22Rv1 (cell line): ENCODE measurements around the gene BOLA1.

Experiments used
- H3K27ac ChIP-seq: fragments of 450-650 bp; 2 replicates; pipeline ENCODE4 v1.5.1; 2017
- ZFX ChIP-seq: fragments of 450-650 bp; IDR thresholded peaks from 2 replicates; pipeline ENCODE4 v1.6.1; 2017; ENCODE audit warnings: antibody characterized with exemption, borderline replicate concordance
- TF ChIP-seq, protein P1 (sequence below): fragments of 450-650 bp; IDR thresholded peaks from 2 replicates; pipeline ENCODE4 v1.5.1; 2017; ENCODE audit warnings: mild to moderate bottlenecking

The BOLA1 gene

DNA sequence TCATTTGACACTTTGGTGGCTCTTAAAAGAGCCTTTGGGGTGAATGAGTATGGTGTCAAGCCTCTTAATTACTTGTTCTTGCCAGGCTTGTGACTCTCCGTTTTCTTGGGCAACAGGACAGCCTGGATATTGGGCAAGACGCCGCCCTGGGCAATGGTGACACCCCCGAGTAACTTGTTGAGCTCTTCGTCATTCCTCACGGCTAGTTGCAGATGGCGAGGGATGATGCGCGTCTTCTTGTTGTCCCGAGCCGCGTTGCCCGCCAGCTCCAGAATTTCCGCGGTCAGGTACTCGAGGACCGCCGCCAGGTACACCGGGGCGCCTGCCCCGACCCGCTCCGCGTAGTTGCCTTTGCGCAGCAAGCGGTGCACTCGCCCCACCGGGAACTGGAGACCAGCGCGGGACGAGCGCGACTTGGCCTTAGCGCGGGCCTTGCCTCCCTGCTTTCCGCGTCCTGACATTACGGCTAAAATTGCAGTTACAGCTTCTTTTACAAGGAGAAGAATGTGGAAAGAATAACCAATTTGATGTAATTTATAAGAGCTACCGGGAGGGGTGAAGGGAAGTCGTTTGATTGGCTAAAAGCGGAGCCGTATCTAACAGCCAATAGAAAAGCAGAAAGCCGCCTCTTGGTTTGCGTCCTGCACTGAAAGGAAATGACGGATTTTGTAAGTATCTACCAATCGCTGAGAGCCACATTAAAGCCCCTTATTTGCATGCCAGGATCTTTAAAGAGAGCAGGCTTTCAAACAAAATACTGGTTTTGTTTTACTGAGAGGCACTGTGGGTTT is 11.7 kb upstream of the BOLA1 start:
- peak overlapping the region; percentile 100 for H3K27ac ChIP-seq

GRCh38 chr1:149888247-149888998 is 10.9 kb upstream of the BOLA1 start:
- H3K27ac ChIP-seq = peak overlapping the region; percentile 100

More for the DNA sequence above, 11.7 kb upstream of the BOLA1 start:
- no peak for TF ChIP-seq ZFX
- TF ChIP-seq, protein P1, sequence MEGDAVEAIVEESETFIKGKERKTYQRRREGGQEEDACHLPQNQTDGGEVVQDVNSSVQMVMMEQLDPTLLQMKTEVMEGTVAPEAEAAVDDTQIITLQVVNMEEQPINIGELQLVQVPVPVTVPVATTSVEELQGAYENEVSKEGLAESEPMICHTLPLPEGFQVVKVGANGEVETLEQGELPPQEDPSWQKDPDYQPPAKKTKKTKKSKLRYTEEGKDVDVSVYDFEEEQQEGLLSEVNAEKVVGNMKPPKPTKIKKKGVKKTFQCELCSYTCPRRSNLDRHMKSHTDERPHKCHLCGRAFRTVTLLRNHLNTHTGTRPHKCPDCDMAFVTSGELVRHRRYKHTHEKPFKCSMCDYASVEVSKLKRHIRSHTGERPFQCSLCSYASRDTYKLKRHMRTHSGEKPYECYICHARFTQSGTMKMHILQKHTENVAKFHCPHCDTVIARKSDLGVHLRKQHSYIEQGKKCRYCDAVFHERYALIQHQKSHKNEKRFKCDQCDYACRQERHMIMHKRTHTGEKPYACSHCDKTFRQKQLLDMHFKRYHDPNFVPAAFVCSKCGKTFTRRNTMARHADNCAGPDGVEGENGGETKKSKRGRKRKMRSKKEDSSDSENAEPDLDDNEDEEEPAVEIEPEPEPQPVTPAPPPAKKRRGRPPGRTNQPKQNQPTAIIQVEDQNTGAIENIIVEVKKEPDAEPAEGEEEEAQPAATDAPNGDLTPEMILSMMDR = no peak

DNA sequence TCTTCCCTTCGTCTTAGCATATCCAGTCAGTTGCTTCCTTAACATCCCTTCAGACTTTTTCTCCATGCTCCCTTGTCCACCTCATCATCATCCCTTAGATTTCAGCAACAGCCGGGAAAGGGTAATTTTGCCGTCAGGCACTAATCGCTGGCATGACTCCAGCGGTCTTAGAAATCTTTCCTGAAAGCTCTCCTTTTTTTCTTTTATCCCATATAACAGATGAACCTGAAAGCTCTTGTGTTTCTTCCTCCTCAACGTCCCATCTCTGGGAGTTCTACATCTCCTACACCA is 10.4 kb upstream of the BOLA1 start:
- peak overlapping the region; percentile 100 for H3K27ac ChIP-seq
- TF ChIP-seq ZFX = no peak
- TF ChIP-seq, protein P1 = no peak

More at GRCh38 chr1:149888247-149888998, 10.9 kb upstream of the BOLA1 start:
- no peak for TF ChIP-seq ZFX
- TF ChIP-seq, protein P1 = peak; percentile 92

DNA sequence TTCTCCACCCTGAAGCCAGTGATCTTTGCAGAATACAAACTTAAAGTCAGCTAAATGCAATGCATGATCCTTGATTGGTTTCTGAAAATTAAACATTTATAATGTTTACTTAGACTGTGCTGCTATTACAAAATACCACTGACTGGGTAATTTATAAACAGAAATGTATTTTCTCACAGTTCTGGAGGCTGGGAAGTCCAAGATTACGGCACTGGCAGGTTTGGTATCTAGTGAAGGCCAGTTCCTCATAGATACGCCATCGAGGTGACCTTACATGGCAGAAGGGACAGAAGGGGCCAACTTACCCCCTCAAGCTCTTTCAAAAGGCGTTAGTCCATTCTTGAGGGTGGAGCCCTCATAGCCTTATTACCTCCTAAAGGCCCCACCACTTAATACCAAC is 2.8 kb upstream of the BOLA1 start:
- H3K27ac ChIP-seq = no peak overlapping the region
- TF ChIP-seq ZFX = no peak
- TF ChIP-seq, protein P1 = no peak

- TF ChIP-seq, protein P1 = no peak
- TF ChIP-seq ZFX = no peak
- H3K27ac ChIP-seq = no peak overlapping the region
Observed at GRCh38 chr1:149903836-149904491, 4.6 kb downstream of the BOLA1 start.

GRCh38 chr1:149906570-149907075 is 7.3 kb downstream of the BOLA1 start:
- no peak overlapping the region for H3K27ac ChIP-seq
- TF ChIP-seq, protein P1 = no peak
- TF ChIP-seq ZFX = no peak
